GM18498 (cell line): Measurements from ENCODE around the gene LBX2.

Experiments
- ATAC-seq: cut with Tn5 transposase; IDR thresholded peaks from one replicate; pipeline ENCODE4 v1.9.1; 2021; ENCODE audit warnings: mild to moderate bottlenecking, moderate library complexity; ENCODE audit not compliant: unreplicated experiment

Gene LBX2

GRCh38 chr2:74505448-74506246, 6.2 kb upstream of the LBX2 start:
- ATAC-seq, result no peak

GRCh38 chr2:74504591-74504990, 5.2 kb upstream of the LBX2 start:
- ATAC-seq, result no peak

GRCh38 chr2:74503506-74504475, 4.4 kb upstream of the LBX2 start:
- no peak for ATAC-seq

- peak; percentile 45 for ATAC-seq
Observed at GRCh38 chr2:74502720-74503505, 3.5 kb upstream of the LBX2 start.

- no peak for ATAC-seq
Observed at GRCh38 chr2:74502147-74502719, 2.8 kb upstream of the LBX2 start.

- no peak for ATAC-seq
Observed at GRCh38 chr2:74501335-74502071, 2.1 kb upstream of the LBX2 start.

- ATAC-seq, result no peak
Observed at GRCh38 chr2:74500578-74500946, 1.2 kb upstream of the LBX2 start.

- no peak for ATAC-seq
Observed at GRCh38 chr2:74499940-74500577, 656 bp upstream of the LBX2 start.

- ATAC-seq, result no peak
Observed at GRCh38 chr2:74498500-74499266, 720 bp downstream of the LBX2 start.

- no peak for ATAC-seq
Observed at GRCh38 chr2:74497777-74498499, 1.5 kb downstream of the LBX2 start.

- no peak for ATAC-seq
Observed at GRCh38 chr2:74496997-74497776, 2.2 kb downstream of the LBX2 start.

- no peak for ATAC-seq
Observed at GRCh38 chr2:74495440-74495839, 4.0 kb downstream of the LBX2 start.

GRCh38 chr2:74493546-74493945, 5.9 kb downstream of the LBX2 start:
- ATAC-seq, result no peak

GRCh38 chr2:74491648-74492544, 7.5 kb downstream of the LBX2 start:
- ATAC-seq, result no peak

- ATAC-seq, result no peak
Observed at GRCh38 chr2:74489906-74490305, 9.5 kb downstream of the LBX2 start.
